ENCODE data around the gene PCDHGA1. TPM values are rescaled to one million over a fixed set of nuclear protein-coding genes. Genes with fewer than 3 reads are reported as not detected.

PCDHGA1 gene
- total and polyA plus RNA-seq, 9 of the 15 experiments (the other 6 are each of a cell fraction or from before 2014, with no cell fraction given): 0.05 to 0.26 (median 0.18) TPM; not detected in 2

DNA sequence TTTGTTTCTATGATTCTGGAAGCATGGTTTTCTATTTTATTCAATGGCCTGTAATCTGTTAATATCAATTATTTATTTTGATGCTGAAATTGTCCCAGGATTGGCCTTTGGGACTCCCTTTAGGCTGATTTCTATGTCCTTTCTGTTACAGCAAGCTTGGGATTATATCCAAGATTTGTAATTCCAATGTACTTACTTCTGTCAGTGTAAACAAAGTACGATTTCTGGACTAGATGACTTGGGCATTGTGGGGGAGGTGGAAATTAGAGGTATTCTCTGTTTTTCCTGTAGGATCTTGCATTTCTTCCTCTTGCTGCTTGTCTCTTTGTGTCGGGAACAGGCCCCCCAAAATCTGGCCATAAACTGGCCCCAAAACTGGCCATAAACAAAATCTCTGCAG is 103.7 kb downstream of the PCDHGA1 start:
- Histone ChIP-seq H3K9me1 (ENCODE audit: control insufficient read depth, insufficient read depth, low read length) (no peaks in the 10 kb centered on the region), H3K27me3 (ENCODE audit: control insufficient read depth in 2 of 2, insufficient read depth in 2 of 2, low read length in 2 of 2) (peaks cover 0 to 20% of the 10 kb centered on the region in 2 experiments; a peak in 2 of 5 replicates), H3K9me3 (replicated peaks; ENCODE audit: control insufficient read depth, insufficient read depth, low read depth, low read length) (no peaks in the 10 kb centered on the region; the same call in 1 of the 2 replicates), H3K36me3 (ENCODE audit: control insufficient read depth, insufficient read depth, low read length) (no peaks in the 10 kb centered on the region), H3K4me3 (no peak overlapping the region), H3K79me2 (ENCODE audit: control insufficient read depth, insufficient read depth, low read length) (no peaks in the 10 kb centered on the region), H3K9ac (ENCODE audit: insufficient read depth in 1 of 2, low read depth in 2 of 2, low read length in 2 of 2) (no peak overlapping the region), H4K20me1 (replicated peaks; ENCODE audit: control insufficient read depth, insufficient read depth, low read length) (no peaks in the 10 kb centered on the region), H3K4me2 (ENCODE audit: insufficient read depth, low read length) (no peak overlapping the region), H3K4me1 (replicated peaks in 1 of 2; ENCODE audit: control insufficient read depth in 2 of 2, insufficient read depth in 2 of 2, low read length in 2 of 2) (peaks cover 0 to 16% of the 10 kb centered on the region in 2 experiments; a peak in 2 of 5 replicates), H3K27ac (ENCODE audit: extremely low read depth, low read depth, low read length) (no peak overlapping the region), H2AFZ (ENCODE audit: low read depth, low read length) (no peak overlapping the region)
- WGBS (ENCODE audit: insufficient coverage, low coverage, missing lambda C conversion rate): 0% methylated on average over 2 of the region's 2 CpGs
- ATAC-seq (no peak), FAIRE-seq (no peak), DNase-seq (ENCODE audit: extremely low read depth in 1 of 4, low spot score in 3 of 4) (no peak)
- intact Hi-C loops (cut with micrococcal nuclease) (no loop called here), in situ Hi-C loops (cut with MboI) (no loop called here)
- POLR2A ChIA-PET: no interaction called here
- no peak for TF ChIP-seq TCF7 (IDR thresholded peaks at IDR 0.05; ENCODE audit: borderline replicate concordance)
- BruUV-seq (replicated peaks): no TSS peak
- CTCF ChIA-PET (ENCODE audit: low intra/inter-chr PET ratio): no interaction called here

DNA sequence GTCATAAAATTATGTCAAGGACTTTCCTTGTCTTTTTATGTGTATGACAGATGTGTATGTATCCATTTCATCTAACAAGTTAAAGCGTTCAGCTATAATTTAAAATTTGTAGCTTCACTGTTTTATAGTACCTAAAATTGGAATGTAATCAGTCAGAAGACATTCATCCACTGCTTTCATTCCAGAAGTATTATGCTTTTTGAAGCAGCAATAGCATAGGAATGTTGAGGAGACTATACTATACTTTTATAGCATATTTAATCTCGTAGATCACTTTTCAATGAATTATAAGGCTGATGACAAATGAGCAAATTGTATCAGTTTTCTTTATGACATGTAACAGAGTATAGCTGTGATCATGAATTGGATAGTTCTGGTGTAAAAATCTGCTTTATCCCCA is 106.9 kb downstream of the PCDHGA1 start:
- no peak overlapping the region for H2AFZ ChIP-seq (ENCODE audit: low read depth, low read length)
- peaks cover 0 to 17% of the 10 kb centered on the region in 2 experiments; a peak in 2 of 5 replicates for H3K27me3 ChIP-seq (ENCODE audit: control insufficient read depth in 2 of 2, insufficient read depth in 2 of 2, low read length in 2 of 2)
- H4K20me1 ChIP-seq (replicated peaks; ENCODE audit: control insufficient read depth, insufficient read depth, low read length): no peaks in the 10 kb centered on the region
- no peaks in the 10 kb centered on the region for H3K36me3 ChIP-seq (ENCODE audit: control insufficient read depth, insufficient read depth, low read length)
- peaks cover 0 to 11% of the 10 kb centered on the region in 2 experiments; a peak in 2 of 5 replicates for H3K4me1 ChIP-seq (replicated peaks in 1 of 2; ENCODE audit: control insufficient read depth in 2 of 2, insufficient read depth in 2 of 2, low read length in 2 of 2)
- 0% methylated on average over 2 of the region's 2 CpGs for WGBS (ENCODE audit: insufficient coverage, low coverage, missing lambda C conversion rate)
- no peaks in the 10 kb centered on the region for H3K9me1 ChIP-seq (ENCODE audit: control insufficient read depth, insufficient read depth, low read length)
- H3K4me3 ChIP-seq: no peak overlapping the region
- no peaks in the 10 kb centered on the region for H3K9me3 ChIP-seq (replicated peaks; ENCODE audit: control insufficient read depth, insufficient read depth, low read depth, low read length)
- H3K9ac ChIP-seq (ENCODE audit: insufficient read depth in 1 of 2, low read depth in 2 of 2, low read length in 2 of 2): no peak overlapping the region
- no peak for DNase-seq (ENCODE audit: extremely low read depth in 1 of 4, low spot score in 3 of 4)
- no peak overlapping the region for H3K4me2 ChIP-seq (ENCODE audit: insufficient read depth, low read length)
- ChIA-PET POLR2A (no interaction called here), CTCF (ENCODE audit: low intra/inter-chr PET ratio) (no interaction called here)
- intact Hi-C loops (cut with micrococcal nuclease) (no loop called here), in situ Hi-C loops (cut with MboI) (no loop called here)
- FAIRE-seq: no peak
- H3K79me2 ChIP-seq (ENCODE audit: control insufficient read depth, insufficient read depth, low read length): no peaks in the 10 kb centered on the region
- no peak overlapping the region for H3K27ac ChIP-seq (ENCODE audit: extremely low read depth, low read depth, low read length)
- no peak for ATAC-seq
- no TSS peak for BruUV-seq (replicated peaks)
- TF ChIP-seq ZNF140 (CRISPR knock-in tag; IDR thresholded peaks at IDR 0.05): no peak
- TF ChIP-seq SETDB1 (IDR thresholded peaks at IDR 0.05; ENCODE audit: low read length): no peak
- TF ChIP-seq SNRNP70 (optimal IDR thresholded peaks at IDR 0.05; ENCODE audit: low read depth, low read length): no peak
- no peak for TF ChIP-seq PML (IDR thresholded peaks at IDR 0.05; ENCODE audit: low read length)
- no peak for TF ChIP-seq ZNF507 (tag; conservative IDR thresholded peaks at IDR 0.05)
- TF ChIP-seq CBX5 (IDR thresholded peaks at IDR 0.05; ENCODE audit: borderline replicate concordance, low read depth): no peak
- TF ChIP-seq, protein P1, sequence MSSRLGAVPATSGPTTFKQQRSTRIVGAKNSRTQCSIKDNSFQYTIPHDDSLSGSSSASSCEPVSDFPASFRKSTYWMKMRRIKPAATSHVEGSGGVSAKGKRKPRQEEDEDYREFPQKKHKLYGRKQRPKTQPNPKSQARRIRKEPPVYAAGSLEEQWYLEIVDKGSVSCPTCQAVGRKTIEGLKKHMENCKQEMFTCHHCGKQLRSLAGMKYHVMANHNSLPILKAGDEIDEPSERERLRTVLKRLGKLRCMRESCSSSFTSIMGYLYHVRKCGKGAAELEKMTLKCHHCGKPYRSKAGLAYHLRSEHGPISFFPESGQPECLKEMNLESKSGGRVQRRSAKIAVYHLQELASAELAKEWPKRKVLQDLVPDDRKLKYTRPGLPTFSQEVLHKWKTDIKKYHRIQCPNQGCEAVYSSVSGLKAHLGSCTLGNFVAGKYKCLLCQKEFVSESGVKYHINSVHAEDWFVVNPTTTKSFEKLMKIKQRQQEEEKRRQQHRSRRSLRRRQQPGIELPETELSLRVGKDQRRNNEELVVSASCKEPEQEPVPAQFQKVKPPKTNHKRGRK (tag; IDR thresholded peaks at IDR 0.05): no peak
- no peak for TF ChIP-seq DDX20 (tag; IDR thresholded peaks at IDR 0.05; ENCODE audit: low read depth)
- no peak for TF ChIP-seq ZNF232 (CRISPR knock-in tag; IDR thresholded peaks at IDR 0.05)
- no peak for TF ChIP-seq KLF10 (CRISPR knock-in tag; IDR thresholded peaks at IDR 0.05)
- TF ChIP-seq HNRNPL (IDR thresholded peaks at IDR 0.05; ENCODE audit: low read depth, low read length): no peak
- no peak for TF ChIP-seq WHSC1 (IDR thresholded peaks at IDR 0.05; ENCODE audit: low read length)
- no peak for TF ChIP-seq SRSF1 (IDR thresholded peaks at IDR 0.05; ENCODE audit: low read depth, low read length)
- no peak for TF ChIP-seq NCOR1 (IDR thresholded peaks at IDR 0.05)
- no peak for TF ChIP-seq ZNF780A (CRISPR knock-in tag; IDR thresholded peaks at IDR 0.05)
- TF ChIP-seq ZNF57 (CRISPR knock-in tag; IDR thresholded peaks at IDR 0.05): no peak

All from K562 (cell line).